ENCODE results near the gene SH2D6.
"Not testable (repeated sequence)": the region's sequence is repeated elsewhere in the genome, so short reads cannot be mapped to it uniquely, and the experiment has no call there.

Gene SH2D6

DNA sequence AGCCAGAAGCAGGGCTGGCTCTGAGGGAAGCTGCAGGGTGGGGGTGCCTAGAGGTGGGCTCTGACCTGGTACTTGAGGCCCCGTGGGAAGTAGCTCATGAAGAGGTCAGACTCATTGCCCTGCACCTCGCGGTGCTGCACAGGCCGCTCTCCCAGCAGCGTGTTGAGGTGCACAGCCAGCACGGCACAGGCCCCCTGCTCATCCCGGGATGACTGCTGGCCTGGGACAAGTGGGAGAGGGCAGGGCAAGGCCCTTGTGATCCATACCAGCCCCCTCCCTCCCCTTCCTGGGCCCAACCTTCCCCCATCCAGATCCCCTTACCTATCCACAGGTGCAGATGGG, 17.1 kb upstream of the SH2D6 start:
- DNase-seq (ENCODE audit: low read depth, low spot score) = no peak
- TF ChIP-seq FOXP2 (optimal IDR thresholded peaks at IDR 0.05; ENCODE audit: control extremely low read depth, extremely low read length, insufficient read depth) (no peak), POLR2AphosphoS5 (IDR thresholded peaks at IDR 0.05; ENCODE audit: borderline replicate concordance, low read depth, low read length) (no peak), EZH2 (IDR thresholded peaks at IDR 0.05) (no peak)
- no peaks in the 10 kb centered on the region for H3K36me3 ChIP-seq (ENCODE audit: insufficient read depth, low read length)
- H3K9ac ChIP-seq (ENCODE audit: insufficient read length) = no peak overlapping the region
- no peak overlapping the region for H3K27ac ChIP-seq
- H3K9me3 ChIP-seq (ENCODE audit: low read depth, low read length) = no peaks in the 10 kb centered on the region
- no peak overlapping the region for H3K4me3 ChIP-seq

DNA sequence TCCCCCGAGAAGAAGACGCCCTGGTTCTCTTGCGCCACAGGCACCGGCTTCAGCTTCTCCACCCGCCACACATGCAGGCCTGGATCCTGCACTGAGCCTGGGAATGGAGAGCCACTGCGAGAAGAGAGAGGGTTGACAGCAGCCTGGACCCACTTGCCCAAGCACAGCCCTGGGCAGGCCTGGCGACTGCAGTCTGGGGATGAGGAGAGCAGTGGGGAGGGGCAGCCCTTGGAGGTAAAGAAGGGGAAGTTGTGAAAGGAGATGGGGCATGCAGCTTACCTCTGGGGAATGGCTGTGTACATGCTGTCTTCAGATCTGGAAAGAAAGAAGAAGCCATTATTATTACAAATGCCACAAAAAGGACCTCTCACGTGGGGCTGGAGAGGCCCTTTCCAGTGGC, 16.7 kb upstream of the SH2D6 start:
- no peaks in the 10 kb centered on the region for H3K36me3 ChIP-seq (ENCODE audit: insufficient read depth, low read length)

GRCh38 chr2:85405201-85406059, 13.1 kb upstream of the SH2D6 start:
- H3K27ac ChIP-seq = peak overlapping the region; percentile 52; the same call in 1 of the 2 replicates

More for the DNA sequence above, 16.7 kb upstream of the SH2D6 start:
- no peak for DNase-seq (ENCODE audit: low read depth, low spot score)
- no peaks in the 10 kb centered on the region for H3K9me3 ChIP-seq (ENCODE audit: low read depth, low read length)
- H3K27ac ChIP-seq = no peak overlapping the region
- TF ChIP-seq POLR2AphosphoS5 (IDR thresholded peaks at IDR 0.05; ENCODE audit: borderline replicate concordance, low read depth, low read length) (no peak), FOXP2 (optimal IDR thresholded peaks at IDR 0.05; ENCODE audit: control extremely low read depth, extremely low read length, insufficient read depth) (no peak), EZH2 (IDR thresholded peaks at IDR 0.05) (no peak)
- H3K9ac ChIP-seq (ENCODE audit: insufficient read length) = no peak overlapping the region
- H3K4me3 ChIP-seq = no peak overlapping the region

GRCh38 chr2:85409845-85410583, 8.5 kb upstream of the SH2D6 start, which contains the start of gene CAPG:
CAPG (minus strand) TSS chr2:85410366; CDS start chr2:85402145, 8,221 bp downstream.
- Histone ChIP-seq H3K27ac (no peak within 1 kb of the TSS), H3K9me3 (ENCODE audit: low read depth, low read length) (no peaks in the 10 kb centered on the region), H3K9ac (ENCODE audit: insufficient read length) (no peak within 1 kb of the TSS), H3K4me3 (no peak within 1 kb of the TSS), H3K36me3 (ENCODE audit: insufficient read depth, low read length) (no peaks in the 10 kb centered on the region)
- DNase-seq (ENCODE audit: low read depth, low spot score) = no peak
- TF ChIP-seq FOXP2 (optimal IDR thresholded peaks at IDR 0.05; ENCODE audit: control extremely low read depth, extremely low read length, insufficient read depth) = no peak
- TF ChIP-seq EZH2 (IDR thresholded peaks at IDR 0.05) = no peak
- TF ChIP-seq POLR2AphosphoS5 (IDR thresholded peaks at IDR 0.05; ENCODE audit: borderline replicate concordance, low read depth, low read length) = no peak

More at GRCh38 chr2:85405201-85406059, 13.1 kb upstream of the SH2D6 start:
- DNase-seq (ENCODE audit: low read depth, low spot score) = peak; percentile 22
- Histone ChIP-seq H3K36me3 (ENCODE audit: insufficient read depth, low read length) (no peaks in the 10 kb centered on the region), H3K4me3 (peak overlapping the region; percentile 31; the same call in 1 of the 2 replicates), H3K9me3 (ENCODE audit: low read depth, low read length) (no peaks in the 10 kb centered on the region), H3K9ac (ENCODE audit: insufficient read length) (no peak overlapping the region)
- TF ChIP-seq FOXP2 (optimal IDR thresholded peaks at IDR 0.05; ENCODE audit: control extremely low read depth, extremely low read length, insufficient read depth) = no peak
- no peak; the same call in 1 of the 2 replicates for TF ChIP-seq POLR2AphosphoS5 (IDR thresholded peaks at IDR 0.05; ENCODE audit: borderline replicate concordance, low read depth, low read length)
- no peak for TF ChIP-seq EZH2 (IDR thresholded peaks at IDR 0.05)

DNA sequence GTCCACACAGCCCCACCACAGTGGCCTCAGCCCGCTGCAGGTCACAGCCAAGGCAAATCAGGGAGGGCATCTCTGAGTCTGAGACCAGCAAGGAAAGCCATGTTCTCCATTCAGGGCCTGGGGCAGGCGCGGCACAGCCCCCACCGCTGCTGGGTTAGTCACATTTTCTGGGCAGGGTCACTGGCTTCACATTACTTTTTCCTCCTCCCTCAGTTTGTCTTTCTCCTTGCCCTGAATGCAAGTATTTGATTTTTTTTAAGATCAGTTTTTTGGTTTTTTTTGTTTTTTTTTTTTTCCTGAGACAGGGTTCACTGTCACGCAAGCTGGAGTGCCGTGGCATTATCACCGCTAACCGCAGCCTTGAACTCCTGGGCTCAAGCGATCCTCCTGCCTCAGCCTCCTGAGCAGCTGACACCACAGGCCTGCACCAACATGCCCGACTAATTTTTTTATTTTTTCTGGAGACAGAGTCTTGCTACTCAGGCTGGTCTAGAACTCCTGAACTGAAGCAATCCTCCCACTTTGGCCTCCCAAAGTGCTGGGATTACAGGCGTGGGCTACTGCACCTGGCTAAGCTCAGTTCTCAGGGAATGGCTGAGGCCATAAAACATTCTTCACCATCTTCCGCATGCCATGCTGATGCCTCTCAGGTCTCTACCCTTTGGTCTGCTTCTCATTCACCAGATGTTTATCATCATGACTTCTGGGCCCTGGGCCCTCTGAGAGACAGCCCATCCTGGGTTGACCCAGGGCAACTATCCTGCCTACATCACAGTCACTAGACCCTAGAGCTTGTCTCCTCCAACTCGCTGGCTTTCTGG, 7.7 kb upstream of the SH2D6 start:
- Histone ChIP-seq H3K36me3 (ENCODE audit: insufficient read depth, low read length) (no peaks in the 10 kb centered on the region), H3K27ac (no peak overlapping the region), H3K9me3 (ENCODE audit: low read depth, low read length) (no peaks in the 10 kb centered on the region), H3K9ac (ENCODE audit: insufficient read length) (no peak overlapping the region), H3K4me3 (no peak overlapping the region)
- no peak for DNase-seq (ENCODE audit: low read depth, low spot score)
- no peak for TF ChIP-seq FOXP2 (optimal IDR thresholded peaks at IDR 0.05; ENCODE audit: control extremely low read depth, extremely low read length, insufficient read depth)
- no peak for TF ChIP-seq POLR2AphosphoS5 (IDR thresholded peaks at IDR 0.05; ENCODE audit: borderline replicate concordance, low read depth, low read length)
- no peak for TF ChIP-seq EZH2 (IDR thresholded peaks at IDR 0.05)

- H3K36me3 ChIP-seq (ENCODE audit: insufficient read depth, low read length) = no peaks in the 10 kb centered on the region
- no peak overlapping the region for H3K9ac ChIP-seq (ENCODE audit: insufficient read length)
- no peak overlapping the region for H3K27ac ChIP-seq
- H3K4me3 ChIP-seq = no peak overlapping the region
- no peak for TF ChIP-seq FOXP2 (optimal IDR thresholded peaks at IDR 0.05; ENCODE audit: control extremely low read depth, extremely low read length, insufficient read depth)
- no peak for TF ChIP-seq POLR2AphosphoS5 (IDR thresholded peaks at IDR 0.05; ENCODE audit: borderline replicate concordance, low read depth, low read length)
- TF ChIP-seq EZH2 (IDR thresholded peaks at IDR 0.05) = no peak
- DNase-seq (ENCODE audit: low read depth, low spot score) = no peak
- no peaks in the 10 kb centered on the region for H3K9me3 ChIP-seq (ENCODE audit: low read depth, low read length)
Measured at GRCh38 chr2:85411405-85411748, 7.1 kb upstream of the SH2D6 start.

GRCh38 chr2:85413592-85414420, 4.7 kb upstream of the SH2D6 start:
- no peak for DNase-seq (ENCODE audit: low read depth, low spot score)
- no peak overlapping the region for H3K9ac ChIP-seq (ENCODE audit: insufficient read length)

GRCh38 chr2:85414421-85414759, 4.1 kb upstream of the SH2D6 start:
- not testable (repeated sequence) for H3K4me3 ChIP-seq; H3K27ac ChIP-seq; H3K9ac ChIP-seq (ENCODE audit: insufficient read length); H3K9me3 ChIP-seq (ENCODE audit: low read depth, low read length); H3K36me3 ChIP-seq (ENCODE audit: insufficient read depth, low read length); DNase-seq (ENCODE audit: low read depth, low spot score)

More at GRCh38 chr2:85413592-85414420, 4.7 kb upstream of the SH2D6 start:
- Histone ChIP-seq H3K4me3 (no peak overlapping the region), H3K27ac (no peak overlapping the region), H3K36me3 (ENCODE audit: insufficient read depth, low read length) (no peaks in the 10 kb centered on the region), H3K9me3 (ENCODE audit: low read depth, low read length) (no peaks in the 10 kb centered on the region)
- TF ChIP-seq FOXP2 (optimal IDR thresholded peaks at IDR 0.05; ENCODE audit: control extremely low read depth, extremely low read length, insufficient read depth) = no peak
- TF ChIP-seq EZH2 (IDR thresholded peaks at IDR 0.05) = no peak
- TF ChIP-seq POLR2AphosphoS5 (IDR thresholded peaks at IDR 0.05; ENCODE audit: borderline replicate concordance, low read depth, low read length) = no peak
